OCI-LY1 (cell line): ENCODE results near the gene SPTB.

Source experiments
- H2AFZ ChIP-seq: fragments of 200-600 bp; sonication (generic), shearing (Covaris generic); 2 replicates; pipeline ENCODE4 v1.6.0; 2014; ENCODE audit warnings: antibody characterized with exemption, mild to moderate bottlenecking, low read length
- H3F3A ChIP-seq: fragments of 200-600 bp; sonication (generic), shearing (Covaris generic); 2 replicates; pipeline ENCODE4 v1.6.0; 2014; ENCODE audit warnings: mild to moderate bottlenecking, antibody characterized with exemption, low read length, moderate library complexity; ENCODE audit not compliant: insufficient read depth
- H3K27ac ChIP-seq: fragments of 200-600 bp; sonication (generic); 2 replicates; pipeline ENCODE4 v1.5.1; 2014; ENCODE audit warnings: low read length, mixed run types, mild to moderate bottlenecking, low read depth; ENCODE audit not compliant: poor library complexity, severe bottlenecking
- H3K27me3 ChIP-seq: fragments of 200-600 bp; sonication (generic); 2 replicates; pipeline ENCODE4 v1.6.0; 2014; ENCODE audit warnings: antibody characterized with exemption, mild to moderate bottlenecking, low read length, moderate library complexity; ENCODE audit not compliant: insufficient read depth
- H3K36me3 ChIP-seq: fragments of 200-600 bp; sonication (generic); 2 replicates; pipeline ENCODE4 v1.6.1; 2014; ENCODE audit warnings: mild to moderate bottlenecking, antibody characterized with exemption, low read length, moderate library complexity, mixed read lengths; ENCODE audit not compliant: insufficient read depth
- H3K4me1 ChIP-seq: fragments of 200-600 bp; sonication (generic); 2 replicates; pipeline ENCODE4 v1.5.1; 2014; ENCODE audit warnings: mild to moderate bottlenecking, low read length, moderate library complexity; ENCODE audit not compliant: insufficient read depth, severe bottlenecking
- H3K4me2 ChIP-seq: fragments of 200-600 bp; sonication (generic), shearing (Covaris generic); 2 replicates; pipeline ENCODE4 v1.6.1; 2014; ENCODE audit warnings: low read length
- H3K4me3 ChIP-seq: fragments of 200-600 bp; sonication (generic); 2 replicates; pipeline ENCODE4 v1.5.1; 2014; ENCODE audit warnings: low read length, low read depth, mild to moderate bottlenecking, mixed read lengths; ENCODE audit not compliant: poor library complexity, severe bottlenecking
- H3K79me2 ChIP-seq: fragments of 200-600 bp; shearing (Covaris generic); 2 replicates; pipeline ENCODE4 v1.6.1; 2016; ENCODE audit warnings: mixed run types, low read length, mixed read lengths; ENCODE audit not compliant: insufficient read depth
- H3K9ac ChIP-seq: fragments of 200-600 bp; sonication (generic), shearing (Covaris generic); 2 replicates; pipeline ENCODE4 v1.6.1; 2014; ENCODE audit warnings: mild to moderate bottlenecking, low read length, mixed read lengths
- H3K9me2 ChIP-seq: fragments of 200-600 bp; sonication (generic), shearing (Covaris generic); 2 replicates; pipeline ENCODE4 v1.6.1; 2014; ENCODE audit warnings: low read depth, mild to moderate bottlenecking, low read length, mixed read lengths
- H3K9me3 ChIP-seq: fragments of 200-600 bp; shearing (Covaris generic); 2 replicates; pipeline ENCODE4 v1.6.1; 2014; ENCODE audit warnings: low read length, mixed read lengths
- H4K20me1 ChIP-seq: fragments of 200-600 bp; sonication (generic), shearing (Covaris generic); 2 replicates; pipeline ENCODE4 v1.6.0; 2016; ENCODE audit warnings: mild to moderate bottlenecking, low read length; ENCODE audit not compliant: insufficient read depth
- CTCF ChIP-seq: fragments of 200-600 bp; sonication (generic), shearing (Covaris generic); IDR thresholded peaks from 2 replicates; pipeline ENCODE4 v1.5.1; 2017; ENCODE audit warnings: mild to moderate bottlenecking, antibody characterized with exemption, low read length, moderate library complexity, mixed read lengths
- EZH2 ChIP-seq: fragments of 200-600 bp; sonication (generic), shearing (Covaris generic); IDR thresholded peaks from 2 replicates; pipeline ENCODE4 v1.8.0; 2017; ENCODE audit warnings: borderline replicate concordance, mixed run types, mild to moderate bottlenecking, antibody characterized with exemption, low read length, moderate library complexity, mixed read lengths

Gene SPTB

GRCh38 chr14:64730681-64731080 lies 149.0 kb downstream of the SPTB start:
- no peaks in the 10 kb centered on the region for H3K4me1 ChIP-seq
- no peak overlapping the region for H3K4me2 ChIP-seq
- no peaks in the 10 kb centered on the region for H3K36me3 ChIP-seq
- no peaks in the 10 kb centered on the region for H3K9me3 ChIP-seq
- H3K27ac ChIP-seq: no peak overlapping the region
- no peaks in the 10 kb centered on the region for H3F3A ChIP-seq
- no peaks in the 10 kb centered on the region for H3K79me2 ChIP-seq
- H3K9me2 ChIP-seq: no peaks in the 10 kb centered on the region
- no peak overlapping the region for H2AFZ ChIP-seq
- no peak overlapping the region for H3K4me3 ChIP-seq
- no peaks in the 10 kb centered on the region for H4K20me1 ChIP-seq
- H3K9ac ChIP-seq: no peak overlapping the region
- TF ChIP-seq CTCF (no peak), EZH2 (no peak)
- no peaks in the 10 kb centered on the region for H3K27me3 ChIP-seq

- TF ChIP-seq CTCF: no peak
- no peak for TF ChIP-seq EZH2
Measured at GRCh38 chr14:64730061-64730440, 149.7 kb downstream of the SPTB start.

GRCh38 chr14:64729386-64730060 lies 150.2 kb downstream of the SPTB start:
- Histone ChIP-seq H3K27me3 (no peaks in the 10 kb centered on the region), H3K4me2 (no peak overlapping the region), H3K4me3 (no peak overlapping the region), H3K36me3 (no peaks in the 10 kb centered on the region), H3K9me2 (no peaks in the 10 kb centered on the region), H3F3A (no peaks in the 10 kb centered on the region), H3K9ac (no peak overlapping the region), H3K79me2 (no peaks in the 10 kb centered on the region), H3K4me1 (no peaks in the 10 kb centered on the region), H4K20me1 (no peaks in the 10 kb centered on the region), H3K27ac (no peak overlapping the region), H3K9me3 (no peaks in the 10 kb centered on the region), H2AFZ (no peak overlapping the region)
- TF ChIP-seq CTCF (no peak), EZH2 (no peak)

More at GRCh38 chr14:64730061-64730440, 149.7 kb downstream of the SPTB start:
- no peaks in the 10 kb centered on the region for H4K20me1 ChIP-seq
- no peak overlapping the region for H2AFZ ChIP-seq
- H3K79me2 ChIP-seq: no peaks in the 10 kb centered on the region
- H3K9me3 ChIP-seq: no peaks in the 10 kb centered on the region
- H3K36me3 ChIP-seq: no peaks in the 10 kb centered on the region
- H3K9ac ChIP-seq: no peak overlapping the region
- no peaks in the 10 kb centered on the region for H3K4me1 ChIP-seq
- no peaks in the 10 kb centered on the region for H3F3A ChIP-seq
- no peak overlapping the region for H3K4me2 ChIP-seq
- H3K9me2 ChIP-seq: no peaks in the 10 kb centered on the region
- no peak overlapping the region for H3K27ac ChIP-seq
- H3K4me3 ChIP-seq: no peak overlapping the region
- H3K27me3 ChIP-seq: no peaks in the 10 kb centered on the region
